ENCODE results near the gene HAPLN3. TPM values are rescaled to one million over a fixed set of nuclear protein-coding genes. Genes with fewer than 3 reads are reported as not detected.

HAPLN3 gene
- total RNA-seq, 1 donor from 2014 or later = 0.27 TPM

DNA sequence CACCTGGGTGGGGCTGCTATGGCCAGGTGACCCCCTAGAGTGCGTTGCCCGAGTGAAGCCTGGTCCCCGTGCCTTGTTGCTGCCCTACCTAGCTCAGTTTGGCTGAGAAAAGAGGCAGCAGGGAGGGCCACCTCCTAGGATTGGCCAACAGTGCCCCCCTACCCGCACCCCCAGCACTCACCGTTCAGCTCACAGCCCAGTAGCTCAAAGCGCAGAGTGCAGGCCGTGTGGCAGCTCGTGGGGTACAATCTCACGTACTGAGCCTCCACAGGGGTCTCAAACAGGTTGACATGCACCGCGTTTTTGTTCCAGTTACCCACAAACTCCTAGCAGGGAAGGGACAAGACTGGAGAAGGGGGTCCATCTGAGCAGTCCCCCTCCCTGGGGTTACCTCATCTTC, 10.2 kb upstream of the HAPLN3 start:
- TF ChIP-seq, protein P1, sequence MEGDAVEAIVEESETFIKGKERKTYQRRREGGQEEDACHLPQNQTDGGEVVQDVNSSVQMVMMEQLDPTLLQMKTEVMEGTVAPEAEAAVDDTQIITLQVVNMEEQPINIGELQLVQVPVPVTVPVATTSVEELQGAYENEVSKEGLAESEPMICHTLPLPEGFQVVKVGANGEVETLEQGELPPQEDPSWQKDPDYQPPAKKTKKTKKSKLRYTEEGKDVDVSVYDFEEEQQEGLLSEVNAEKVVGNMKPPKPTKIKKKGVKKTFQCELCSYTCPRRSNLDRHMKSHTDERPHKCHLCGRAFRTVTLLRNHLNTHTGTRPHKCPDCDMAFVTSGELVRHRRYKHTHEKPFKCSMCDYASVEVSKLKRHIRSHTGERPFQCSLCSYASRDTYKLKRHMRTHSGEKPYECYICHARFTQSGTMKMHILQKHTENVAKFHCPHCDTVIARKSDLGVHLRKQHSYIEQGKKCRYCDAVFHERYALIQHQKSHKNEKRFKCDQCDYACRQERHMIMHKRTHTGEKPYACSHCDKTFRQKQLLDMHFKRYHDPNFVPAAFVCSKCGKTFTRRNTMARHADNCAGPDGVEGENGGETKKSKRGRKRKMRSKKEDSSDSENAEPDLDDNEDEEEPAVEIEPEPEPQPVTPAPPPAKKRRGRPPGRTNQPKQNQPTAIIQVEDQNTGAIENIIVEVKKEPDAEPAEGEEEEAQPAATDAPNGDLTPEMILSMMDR (IDR thresholded peaks at IDR 0.05; ENCODE audit: partially characterized antibody, unreplicated experiment) = no peak
- Mint-ChIP-seq H3K36me3 (ENCODE audit: unreplicated experiment) (no peaks in the 10 kb centered on the region), H3K4me1 (ENCODE audit: low read depth, unreplicated experiment) (peaks cover 5% of the 10 kb centered on the region), H3K27ac (ENCODE audit: unreplicated experiment) (no peak overlapping the region), H3K27me3 (ENCODE audit: unreplicated experiment) (peaks cover 2% of the 10 kb centered on the region), H3K4me3 (ENCODE audit: unreplicated experiment) (no peak overlapping the region), H3K9me3 (ENCODE audit: unreplicated experiment) (peaks cover 7% of the 10 kb centered on the region)
- DNase-seq = no peak

DNA sequence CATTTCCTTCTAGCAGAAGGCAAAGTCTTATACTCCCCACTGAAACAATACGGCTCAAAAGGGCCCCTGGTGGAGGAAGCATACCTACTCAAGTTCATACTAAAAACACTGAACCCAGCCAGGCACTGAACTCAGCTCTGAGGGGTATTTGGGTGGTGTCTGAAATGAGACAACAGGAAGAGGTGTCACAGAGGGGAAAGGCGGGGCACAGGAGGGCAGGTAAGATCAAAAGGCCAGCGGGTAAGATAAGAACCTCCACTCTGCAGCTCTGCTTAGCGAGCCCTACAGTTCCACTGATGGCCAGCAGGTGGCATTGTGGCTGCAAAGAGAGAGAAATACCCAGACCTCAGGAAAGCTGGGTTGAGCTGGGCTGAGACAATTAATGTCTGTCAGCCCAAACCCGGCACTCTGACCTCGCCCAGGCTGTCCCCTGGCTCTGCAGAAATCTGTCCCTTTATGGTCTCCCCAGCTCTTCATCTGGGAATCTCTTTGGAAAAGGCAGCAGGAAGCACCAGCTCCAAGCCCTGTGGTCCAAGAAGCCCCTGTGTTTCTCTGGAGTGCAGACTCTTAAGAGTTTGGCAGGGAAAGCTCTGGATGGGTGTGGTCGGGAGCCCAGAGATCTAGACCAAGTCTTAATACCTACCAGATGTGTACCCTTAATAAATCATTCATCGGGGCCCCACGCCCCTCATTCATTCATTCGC, 9.4 kb upstream of the HAPLN3 start:
- Mint-ChIP-seq H3K27ac (ENCODE audit: unreplicated experiment) (no peak overlapping the region), H3K9me3 (ENCODE audit: unreplicated experiment) (peaks cover 5% of the 10 kb centered on the region), H3K27me3 (ENCODE audit: unreplicated experiment) (peaks cover 2% of the 10 kb centered on the region), H3K36me3 (ENCODE audit: unreplicated experiment) (no peaks in the 10 kb centered on the region), H3K4me3 (ENCODE audit: unreplicated experiment) (no peak overlapping the region), H3K4me1 (ENCODE audit: low read depth, unreplicated experiment) (no peaks in the 10 kb centered on the region)
- TF ChIP-seq, protein P1 (IDR thresholded peaks at IDR 0.05; ENCODE audit: partially characterized antibody, unreplicated experiment) = peak; percentile 99
- DNase-seq = peak; percentile 93

DNA sequence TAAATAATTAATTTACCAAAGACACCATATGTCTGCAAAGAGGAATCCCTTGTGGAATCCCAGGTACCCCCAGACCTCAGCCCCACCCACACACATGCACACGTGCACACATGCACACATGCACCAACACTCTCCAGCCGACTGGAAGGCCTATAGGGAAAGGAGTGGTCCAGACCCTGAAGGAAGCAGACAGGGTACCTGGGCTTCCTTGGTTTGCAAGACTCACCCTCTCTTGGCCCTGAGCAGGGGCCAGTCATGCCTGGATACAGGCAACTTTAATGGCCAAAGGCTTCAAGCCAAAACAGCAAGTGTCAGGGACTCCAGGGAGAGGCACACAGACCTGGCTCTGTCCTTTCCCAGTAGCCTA, 8.9 kb upstream of the HAPLN3 start:
- Mint-ChIP-seq H3K4me1 (ENCODE audit: low read depth, unreplicated experiment) (no peaks in the 10 kb centered on the region), H3K36me3 (ENCODE audit: unreplicated experiment) (no peaks in the 10 kb centered on the region), H3K27ac (ENCODE audit: unreplicated experiment) (no peak overlapping the region), H3K27me3 (ENCODE audit: unreplicated experiment) (peaks cover under 1% of the 10 kb centered on the region), H3K9me3 (ENCODE audit: unreplicated experiment) (peaks cover 5% of the 10 kb centered on the region), H3K4me3 (ENCODE audit: unreplicated experiment) (no peak overlapping the region)
- DNase-seq = no peak
- TF ChIP-seq, protein P1 (IDR thresholded peaks at IDR 0.05; ENCODE audit: partially characterized antibody, unreplicated experiment) = no peak

DNA sequence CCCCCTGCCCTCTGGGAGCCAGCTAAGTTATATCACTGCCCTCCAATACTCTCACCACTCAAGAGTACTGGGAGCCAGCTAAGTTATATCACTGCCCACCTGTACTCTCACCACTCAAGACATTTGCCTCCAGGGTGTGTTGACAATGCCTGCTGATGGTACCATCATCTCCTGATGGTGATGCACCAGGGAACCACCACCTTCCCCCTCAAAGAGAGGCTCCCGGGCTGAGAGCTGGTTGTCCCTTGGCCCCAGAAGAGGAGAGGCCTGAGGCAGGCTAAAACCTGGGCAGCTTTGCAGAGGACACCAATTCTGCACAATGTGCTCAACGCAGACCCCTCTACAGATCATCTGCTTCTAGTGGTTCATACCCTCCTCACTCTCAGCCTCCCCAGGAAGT, 7.5 kb upstream of the HAPLN3 start:
- H3K36me3 Mint-ChIP-seq (ENCODE audit: unreplicated experiment) = no peaks in the 10 kb centered on the region
- peaks cover 5% of the 10 kb centered on the region for H3K9me3 Mint-ChIP-seq (ENCODE audit: unreplicated experiment)
- H3K27me3 Mint-ChIP-seq (ENCODE audit: unreplicated experiment) = no peaks in the 10 kb centered on the region
- TF ChIP-seq, protein P1 (IDR thresholded peaks at IDR 0.05; ENCODE audit: partially characterized antibody, unreplicated experiment) = no peak
- no peak overlapping the region for H3K27ac Mint-ChIP-seq (ENCODE audit: unreplicated experiment)
- peaks cover under 1% of the 10 kb centered on the region for H3K4me1 Mint-ChIP-seq (ENCODE audit: low read depth, unreplicated experiment)
- no peak overlapping the region for H3K4me3 Mint-ChIP-seq (ENCODE audit: unreplicated experiment)
- no peak for DNase-seq

DNA sequence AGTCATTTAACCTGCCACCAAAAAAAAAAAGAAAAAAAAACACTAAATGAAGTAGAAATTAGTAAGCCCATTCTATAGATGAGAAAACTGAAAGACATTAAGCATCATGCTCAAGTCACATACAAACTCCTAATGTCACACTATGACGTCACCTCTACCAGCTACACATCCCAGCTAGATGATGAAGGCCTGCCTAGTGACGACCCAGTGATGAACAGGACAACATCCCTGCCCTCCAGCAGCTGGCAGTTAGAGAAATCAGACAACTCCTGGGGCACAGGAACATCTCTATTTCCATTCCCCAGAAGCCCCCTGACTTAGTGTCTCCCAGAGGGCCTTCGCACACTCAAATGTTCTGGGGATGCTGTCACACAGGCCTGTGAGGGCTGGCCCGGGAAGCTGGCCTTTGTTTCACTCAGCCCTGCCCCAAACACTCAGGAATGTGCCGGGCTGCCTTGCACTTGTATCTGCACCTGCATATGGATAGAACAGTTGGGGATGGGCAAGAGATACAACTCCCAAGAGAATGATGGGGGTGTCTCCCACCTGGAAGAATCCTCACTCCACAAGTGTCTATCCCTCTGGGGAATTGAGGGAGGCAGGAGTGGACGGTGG, 7.0 kb upstream of the HAPLN3 start:
- H3K4me1 Mint-ChIP-seq (ENCODE audit: low read depth, unreplicated experiment) = peaks cover 3% of the 10 kb centered on the region
- H3K36me3 Mint-ChIP-seq (ENCODE audit: unreplicated experiment) = no peaks in the 10 kb centered on the region
- TF ChIP-seq, protein P1 (IDR thresholded peaks at IDR 0.05; ENCODE audit: partially characterized antibody, unreplicated experiment) = no peak
- no peak for DNase-seq
- H3K4me3 Mint-ChIP-seq (ENCODE audit: unreplicated experiment) = no peak overlapping the region
- H3K27me3 Mint-ChIP-seq (ENCODE audit: unreplicated experiment) = no peaks in the 10 kb centered on the region
- no peak overlapping the region for H3K27ac Mint-ChIP-seq (ENCODE audit: unreplicated experiment)
- peaks cover 5% of the 10 kb centered on the region for H3K9me3 Mint-ChIP-seq (ENCODE audit: unreplicated experiment)
